Activated naive CD8-positive, alpha-beta T cell (primary cell): ENCODE results near the gene MPG.

Experiments used
- H3K27ac Mint-ChIP-seq: one replicate; pipeline ENCODE4 v1.8.0; 2021; ENCODE audit warnings: mixed read lengths
- H3K27me3 Mint-ChIP-seq: one replicate; pipeline ENCODE4 v1.8.0; 2021; ENCODE audit warnings: mixed read lengths
- H3K36me3 Mint-ChIP-seq: one replicate; pipeline ENCODE4 v1.8.0; 2021; ENCODE audit warnings: mixed read lengths
- H3K4me1 Mint-ChIP-seq: one replicate; pipeline ENCODE4 v1.8.0; 2021; ENCODE audit warnings: low read depth, mixed read lengths
- H3K4me3 Mint-ChIP-seq: one replicate; pipeline ENCODE4 v1.8.0; 2021; ENCODE audit warnings: mild to moderate bottlenecking, mixed read lengths
- H3K9me3 Mint-ChIP-seq: one replicate; pipeline ENCODE4 v1.8.0; 2021; ENCODE audit warnings: low read depth, mixed read lengths

Gene MPG

DNA sequence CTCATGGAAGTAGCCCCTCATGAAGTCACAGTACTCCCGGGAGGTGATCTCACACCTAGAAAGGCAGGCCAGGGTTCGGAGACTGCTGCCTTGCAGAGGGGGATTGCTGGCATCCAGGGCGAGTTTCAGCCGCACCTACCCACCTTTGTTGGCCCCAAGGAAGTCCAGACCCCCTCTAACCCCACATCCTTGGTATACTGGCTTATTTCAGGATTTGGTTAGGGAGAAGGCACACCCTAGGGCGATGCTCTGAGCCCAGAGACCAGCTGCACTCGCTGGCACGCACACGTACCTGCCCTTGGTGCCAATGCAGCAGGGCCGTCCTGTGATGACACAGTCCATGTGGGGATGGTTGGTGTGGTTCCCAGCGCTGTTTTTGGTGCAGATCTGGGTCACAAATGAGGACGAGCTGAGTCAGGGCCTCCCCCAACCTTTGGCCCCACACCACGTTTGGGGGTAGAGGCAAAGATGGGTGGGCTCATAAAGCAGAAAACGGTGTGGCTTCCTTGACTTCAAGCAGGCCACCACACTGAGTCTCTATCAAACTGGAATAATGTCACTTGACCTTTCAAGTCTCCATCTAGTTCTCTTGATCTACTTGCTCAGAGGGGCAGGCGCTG is 18.5 kb upstream of the MPG start:
- no peaks in the 10 kb centered on the region for H3K9me3 Mint-ChIP-seq
- no peak overlapping the region for H3K4me3 Mint-ChIP-seq
- H3K4me1 Mint-ChIP-seq = peaks cover 2% of the 10 kb centered on the region
- peaks cover 2% of the 10 kb centered on the region for H3K36me3 Mint-ChIP-seq
- H3K27ac Mint-ChIP-seq = no peak overlapping the region
- no peaks in the 10 kb centered on the region for H3K27me3 Mint-ChIP-seq

- peaks cover 2% of the 10 kb centered on the region for H3K36me3 Mint-ChIP-seq
- no peaks in the 10 kb centered on the region for H3K4me1 Mint-ChIP-seq
- no peak overlapping the region for H3K27ac Mint-ChIP-seq
- H3K4me3 Mint-ChIP-seq = no peak overlapping the region
- H3K9me3 Mint-ChIP-seq = no peaks in the 10 kb centered on the region
- H3K27me3 Mint-ChIP-seq = no peaks in the 10 kb centered on the region
Observed at GRCh38 chr16:60166-60565, 17.9 kb upstream of the MPG start.

GRCh38 chr16:60929-61878 is 16.8 kb upstream of the MPG start:
- H3K36me3 Mint-ChIP-seq = peaks cover 2% of the 10 kb centered on the region
- H3K9me3 Mint-ChIP-seq = no peaks in the 10 kb centered on the region
- H3K27ac Mint-ChIP-seq = no peak overlapping the region

GRCh38 chr16:61879-62281 is 16.1 kb upstream of the MPG start:
- Mint-ChIP-seq H3K27ac (no peak overlapping the region), H3K9me3 (no peaks in the 10 kb centered on the region), H3K4me1 (peaks cover 3% of the 10 kb centered on the region), H3K36me3 (peaks cover 2% of the 10 kb centered on the region), H3K4me3 (no peak overlapping the region), H3K27me3 (no peaks in the 10 kb centered on the region)

More at GRCh38 chr16:60929-61878, 16.8 kb upstream of the MPG start:
- no peak overlapping the region for H3K4me3 Mint-ChIP-seq
- no peaks in the 10 kb centered on the region for H3K27me3 Mint-ChIP-seq
- H3K4me1 Mint-ChIP-seq = peaks cover 3% of the 10 kb centered on the region

DNA sequence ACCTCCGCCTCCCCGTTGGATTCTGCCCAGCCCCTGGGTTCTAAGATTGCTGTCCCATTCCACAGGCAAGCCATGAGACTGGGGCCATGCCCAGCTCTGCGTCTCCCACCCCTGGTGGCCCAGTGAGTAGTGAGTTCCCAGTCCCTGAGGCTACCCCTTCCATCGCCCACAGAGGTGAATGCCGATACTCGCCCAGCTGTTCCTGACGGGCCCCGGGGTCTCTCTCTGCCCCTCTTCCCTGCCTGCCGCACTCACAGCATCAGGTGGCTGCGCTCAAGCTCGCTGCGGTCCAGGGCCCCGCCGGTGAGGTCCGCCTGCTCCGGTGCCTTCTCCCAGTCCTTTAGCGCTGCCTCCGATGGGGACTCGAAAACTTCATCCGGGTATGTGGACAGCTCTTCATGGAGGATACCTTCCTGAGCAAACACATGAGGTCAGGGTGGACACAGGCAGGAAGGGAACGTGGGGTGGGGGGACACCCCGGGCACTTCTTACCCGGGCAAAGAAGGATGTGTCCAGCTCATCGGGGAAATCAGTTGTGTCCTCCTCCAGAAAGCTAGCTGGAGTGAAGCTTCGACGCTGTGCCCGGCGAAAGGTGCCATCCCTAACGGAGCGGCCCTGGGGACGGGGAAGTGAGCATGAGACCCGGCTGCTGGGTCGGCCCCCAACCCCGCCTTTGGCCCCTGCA is 15.6 kb upstream of the MPG start:
- no peak overlapping the region for H3K27ac Mint-ChIP-seq
- H3K36me3 Mint-ChIP-seq = peaks cover under 1% of the 10 kb centered on the region

DNA sequence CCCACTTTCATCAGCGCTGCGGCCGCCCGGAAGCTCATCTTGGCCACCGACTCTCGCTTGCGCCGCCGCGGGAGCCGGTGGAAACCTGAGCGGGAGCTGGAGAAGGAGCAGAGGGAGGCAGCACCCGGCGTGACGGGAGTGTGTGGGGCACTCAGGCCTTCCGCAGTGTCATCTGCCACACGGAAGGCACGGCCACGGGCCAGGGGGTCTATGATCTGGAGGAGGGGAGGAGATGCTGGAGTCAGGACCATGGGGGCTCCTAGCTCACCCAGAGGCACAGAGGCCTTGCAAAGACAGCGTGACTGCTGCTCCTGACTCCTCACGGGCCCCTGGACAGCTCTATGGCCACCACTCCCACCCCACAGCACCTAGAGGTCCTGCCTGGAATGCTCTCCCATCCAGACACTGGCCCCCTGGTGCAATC is 15.0 kb upstream of the MPG start:
- Mint-ChIP-seq H3K36me3 (no peaks in the 10 kb centered on the region), H3K9me3 (no peaks in the 10 kb centered on the region), H3K27me3 (no peaks in the 10 kb centered on the region), H3K27ac (no peak overlapping the region), H3K4me3 (no peak overlapping the region), H3K4me1 (peaks cover 3% of the 10 kb centered on the region)

More for the DNA sequence above, 15.6 kb upstream of the MPG start:
- H3K27me3 Mint-ChIP-seq = no peaks in the 10 kb centered on the region
- no peak overlapping the region for H3K4me3 Mint-ChIP-seq
- H3K9me3 Mint-ChIP-seq = no peaks in the 10 kb centered on the region
- peaks cover 3% of the 10 kb centered on the region for H3K4me1 Mint-ChIP-seq

DNA sequence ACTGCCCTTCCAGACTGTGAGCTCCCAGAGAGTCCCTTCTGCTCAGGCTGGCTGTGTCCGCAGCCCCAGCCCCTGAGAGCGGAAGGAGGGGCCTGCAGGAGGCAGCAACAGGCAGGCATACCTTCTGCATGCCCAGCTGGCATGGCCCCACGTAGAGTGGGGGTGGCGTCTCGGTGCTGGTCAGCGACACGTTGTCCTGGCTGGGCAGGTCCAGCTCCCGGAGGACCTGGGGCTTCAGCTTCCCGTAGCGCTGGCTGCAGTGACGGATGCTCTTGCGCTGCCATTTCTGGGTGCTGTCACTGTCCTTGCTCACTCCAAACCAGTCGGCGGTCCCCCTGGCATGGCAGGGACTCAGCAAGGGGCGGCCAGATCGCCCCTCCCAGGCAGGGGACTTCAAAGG is 14.6 kb upstream of the MPG start:
- H3K27me3 Mint-ChIP-seq = no peaks in the 10 kb centered on the region
- no peak overlapping the region for H3K4me3 Mint-ChIP-seq
- no peaks in the 10 kb centered on the region for H3K36me3 Mint-ChIP-seq
- H3K27ac Mint-ChIP-seq = no peak overlapping the region
- H3K4me1 Mint-ChIP-seq = peaks cover 3% of the 10 kb centered on the region
- no peaks in the 10 kb centered on the region for H3K9me3 Mint-ChIP-seq

DNA sequence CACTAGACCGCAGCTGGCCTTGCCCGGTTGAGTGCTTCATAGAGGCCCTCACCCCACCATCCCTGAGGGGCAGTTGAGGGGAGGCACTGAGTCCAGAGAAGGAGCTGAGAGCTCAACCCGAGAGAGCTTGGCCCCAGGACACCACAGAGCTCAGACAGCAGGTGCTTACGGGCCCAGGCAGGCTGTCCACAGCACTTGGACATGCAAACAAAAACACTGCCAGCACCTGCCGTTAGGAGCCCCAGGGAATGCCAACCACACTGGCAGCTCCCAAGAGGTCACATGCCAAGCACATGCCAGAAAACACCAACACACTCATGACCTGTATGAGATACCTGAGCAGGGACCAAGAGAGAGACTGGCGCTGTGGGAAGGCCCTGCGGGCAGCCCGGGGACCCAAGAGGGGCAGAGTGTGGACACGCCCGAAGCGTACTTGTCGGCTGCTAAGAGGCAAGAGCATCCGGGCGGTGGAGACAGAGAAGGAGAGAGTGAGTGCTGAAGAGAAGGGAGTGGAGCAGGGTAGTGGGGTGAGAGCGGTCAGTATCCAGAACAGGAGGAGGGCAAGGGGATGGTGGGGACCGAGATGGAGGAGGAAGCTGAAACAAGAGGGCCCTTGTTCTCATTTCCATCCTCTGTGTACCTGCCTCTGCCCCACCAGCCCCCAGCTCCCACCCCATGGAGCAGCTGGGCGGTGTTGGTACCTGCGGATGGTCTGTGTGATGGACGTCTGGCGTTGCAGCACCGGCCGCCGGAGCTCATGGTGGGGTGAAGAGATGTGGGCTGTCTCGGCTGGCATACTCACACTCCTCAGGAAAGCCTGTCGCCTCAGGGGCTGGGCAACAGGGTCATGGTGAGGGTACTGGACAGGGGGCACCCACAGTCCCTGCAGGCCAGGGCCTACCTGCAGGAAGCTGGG is 13.8 kb upstream of the MPG start:
- Mint-ChIP-seq H3K27me3 (no peaks in the 10 kb centered on the region), H3K27ac (no peak overlapping the region)

GRCh38 chr16:64914-65255 is 13.1 kb upstream of the MPG start:
- H3K4me1 Mint-ChIP-seq = peaks cover 3% of the 10 kb centered on the region
- no peaks in the 10 kb centered on the region for H3K36me3 Mint-ChIP-seq
- no peaks in the 10 kb centered on the region for H3K27me3 Mint-ChIP-seq
- H3K4me3 Mint-ChIP-seq = no peak overlapping the region
- no peaks in the 10 kb centered on the region for H3K9me3 Mint-ChIP-seq
- H3K27ac Mint-ChIP-seq = no peak overlapping the region

More for the DNA sequence above, 13.8 kb upstream of the MPG start:
- H3K9me3 Mint-ChIP-seq = no peaks in the 10 kb centered on the region
- H3K4me3 Mint-ChIP-seq = no peak overlapping the region
- H3K36me3 Mint-ChIP-seq = no peaks in the 10 kb centered on the region
- peaks cover 3% of the 10 kb centered on the region for H3K4me1 Mint-ChIP-seq

- no peak overlapping the region for H3K4me3 Mint-ChIP-seq
- no peaks in the 10 kb centered on the region for H3K27me3 Mint-ChIP-seq
- H3K9me3 Mint-ChIP-seq = no peaks in the 10 kb centered on the region
- no peaks in the 10 kb centered on the region for H3K36me3 Mint-ChIP-seq
- peaks cover 3% of the 10 kb centered on the region for H3K4me1 Mint-ChIP-seq
- H3K27ac Mint-ChIP-seq = no peak overlapping the region
Observed at GRCh38 chr16:65745-66144, 12.3 kb upstream of the MPG start.

GRCh38 chr16:66309-67182 is 11.5 kb upstream of the MPG start:
- Mint-ChIP-seq H3K4me3 (no peak overlapping the region), H3K4me1 (peaks cover 3% of the 10 kb centered on the region), H3K36me3 (no peaks in the 10 kb centered on the region), H3K27me3 (peaks cover 2% of the 10 kb centered on the region), H3K9me3 (no peaks in the 10 kb centered on the region), H3K27ac (no peak overlapping the region)

GRCh38 chr16:67183-67791 is 10.7 kb upstream of the MPG start:
- H3K27me3 Mint-ChIP-seq = peaks cover 2% of the 10 kb centered on the region
- H3K4me1 Mint-ChIP-seq = peaks cover 3% of the 10 kb centered on the region
- no peaks in the 10 kb centered on the region for H3K36me3 Mint-ChIP-seq
- no peak overlapping the region for H3K27ac Mint-ChIP-seq
- H3K4me3 Mint-ChIP-seq = no peak overlapping the region
- H3K9me3 Mint-ChIP-seq = no peaks in the 10 kb centered on the region
